Measurements from ENCODE around the gene COX11.
A peak's percentile ranks its signal among the peaks of the same experiment; 100 is the strongest.

The COX11 gene

GRCh38 chr17:54945231-54945630, 23.2 kb downstream of the COX11 start:
- no peaks in the 10 kb centered on the region for H3K9me3 Mint-ChIP-seq
- H3K27me3 Mint-ChIP-seq (ENCODE audit: low read depth) = peaks cover 2% of the 10 kb centered on the region
- H3K27ac Mint-ChIP-seq = peak overlapping the region; percentile 20
- DNase-seq (ENCODE audit: low spot score) = no peak
- H3K36me3 Mint-ChIP-seq (ENCODE audit: low read depth) = peaks cover 1% of the 10 kb centered on the region
- H3K4me1 Mint-ChIP-seq (ENCODE audit: low read depth) = peaks cover 26% of the 10 kb centered on the region
- no peak overlapping the region for H3K4me3 Mint-ChIP-seq

- Mint-ChIP-seq H3K36me3 (ENCODE audit: low read depth) (peaks cover 1% of the 10 kb centered on the region), H3K27ac (no peak overlapping the region), H3K4me1 (ENCODE audit: low read depth) (peaks cover 26% of the 10 kb centered on the region), H3K9me3 (no peaks in the 10 kb centered on the region), H3K4me3 (no peak overlapping the region), H3K27me3 (ENCODE audit: low read depth) (peaks cover 2% of the 10 kb centered on the region)
- DNase-seq (ENCODE audit: low spot score) = no peak
Measured at GRCh38 chr17:54944796-54945195, 23.7 kb downstream of the COX11 start.

GRCh38 chr17:54941285-54941684, 27.2 kb downstream of the COX11 start:
- no peaks in the 10 kb centered on the region for H3K27me3 Mint-ChIP-seq (ENCODE audit: low read depth)
- no peaks in the 10 kb centered on the region for H3K9me3 Mint-ChIP-seq
- peaks cover 15% of the 10 kb centered on the region for H3K4me1 Mint-ChIP-seq (ENCODE audit: low read depth)
- H3K36me3 Mint-ChIP-seq (ENCODE audit: low read depth) = no peaks in the 10 kb centered on the region
- H3K27ac Mint-ChIP-seq = no peak overlapping the region
- DNase-seq (ENCODE audit: low spot score) = no peak
- no peak overlapping the region for H3K4me3 Mint-ChIP-seq

GRCh38 chr17:54937426-54937825, 31.0 kb downstream of the COX11 start:
- no peak for DNase-seq (ENCODE audit: low spot score)
- H3K27ac Mint-ChIP-seq = no peak overlapping the region
- H3K36me3 Mint-ChIP-seq (ENCODE audit: low read depth) = no peaks in the 10 kb centered on the region
- no peaks in the 10 kb centered on the region for H3K9me3 Mint-ChIP-seq
- H3K27me3 Mint-ChIP-seq (ENCODE audit: low read depth) = no peaks in the 10 kb centered on the region
- no peak overlapping the region for H3K4me3 Mint-ChIP-seq
- no peaks in the 10 kb centered on the region for H3K4me1 Mint-ChIP-seq (ENCODE audit: low read depth)

GRCh38 chr17:54937018-54937417, 31.4 kb downstream of the COX11 start:
- H3K4me1 Mint-ChIP-seq (ENCODE audit: low read depth) = no peaks in the 10 kb centered on the region
- no peaks in the 10 kb centered on the region for H3K36me3 Mint-ChIP-seq (ENCODE audit: low read depth)
- H3K27ac Mint-ChIP-seq = no peak overlapping the region
- DNase-seq (ENCODE audit: low spot score) = no peak
- H3K9me3 Mint-ChIP-seq = no peaks in the 10 kb centered on the region
- no peak overlapping the region for H3K4me3 Mint-ChIP-seq
- H3K27me3 Mint-ChIP-seq (ENCODE audit: low read depth) = no peaks in the 10 kb centered on the region

- H3K27me3 Mint-ChIP-seq (ENCODE audit: low read depth) = no peaks in the 10 kb centered on the region
- H3K36me3 Mint-ChIP-seq (ENCODE audit: low read depth) = no peaks in the 10 kb centered on the region
- H3K4me3 Mint-ChIP-seq = no peak overlapping the region
- no peak for DNase-seq (ENCODE audit: low spot score)
- H3K27ac Mint-ChIP-seq = no peak overlapping the region
- no peaks in the 10 kb centered on the region for H3K9me3 Mint-ChIP-seq
- H3K4me1 Mint-ChIP-seq (ENCODE audit: low read depth) = no peaks in the 10 kb centered on the region
Measured at GRCh38 chr17:54935471-54935870, 33.0 kb downstream of the COX11 start.

- H3K27ac Mint-ChIP-seq = no peak overlapping the region
- H3K9me3 Mint-ChIP-seq = no peaks in the 10 kb centered on the region
- DNase-seq (ENCODE audit: low spot score) = no peak
- H3K36me3 Mint-ChIP-seq (ENCODE audit: low read depth) = no peaks in the 10 kb centered on the region
- H3K4me1 Mint-ChIP-seq (ENCODE audit: low read depth) = no peaks in the 10 kb centered on the region
- no peaks in the 10 kb centered on the region for H3K27me3 Mint-ChIP-seq (ENCODE audit: low read depth)
- no peak overlapping the region for H3K4me3 Mint-ChIP-seq
Measured at GRCh38 chr17:54933921-54934320, 34.5 kb downstream of the COX11 start.

- DNase-seq (ENCODE audit: low spot score) = no peak
- no peak overlapping the region for H3K4me3 Mint-ChIP-seq
- H3K27ac Mint-ChIP-seq = no peak overlapping the region
Measured at GRCh38 chr17:54932711-54933110, 35.7 kb downstream of the COX11 start.

GRCh38 chr17:54927525-54927924, 40.9 kb downstream of the COX11 start:
- Mint-ChIP-seq H3K9me3 (no peaks in the 10 kb centered on the region), H3K36me3 (ENCODE audit: low read depth) (no peaks in the 10 kb centered on the region), H3K4me3 (no peak overlapping the region), H3K27ac (no peak overlapping the region), H3K4me1 (ENCODE audit: low read depth) (no peaks in the 10 kb centered on the region), H3K27me3 (ENCODE audit: low read depth) (peaks cover 4% of the 10 kb centered on the region)
- no peak for DNase-seq (ENCODE audit: low spot score)

More at GRCh38 chr17:54932711-54933110, 35.7 kb downstream of the COX11 start:
- H3K4me1 Mint-ChIP-seq (ENCODE audit: low read depth) = no peaks in the 10 kb centered on the region
- H3K9me3 Mint-ChIP-seq = no peaks in the 10 kb centered on the region
- H3K36me3 Mint-ChIP-seq (ENCODE audit: low read depth) = no peaks in the 10 kb centered on the region
- H3K27me3 Mint-ChIP-seq (ENCODE audit: low read depth) = no peaks in the 10 kb centered on the region

GRCh38 chr17:54924405-54924804, 44.0 kb downstream of the COX11 start:
- no peak for DNase-seq (ENCODE audit: low spot score)
- Mint-ChIP-seq H3K27ac (no peak overlapping the region), H3K9me3 (no peaks in the 10 kb centered on the region), H3K36me3 (ENCODE audit: low read depth) (no peaks in the 10 kb centered on the region), H3K4me3 (no peak overlapping the region), H3K4me1 (ENCODE audit: low read depth) (no peaks in the 10 kb centered on the region), H3K27me3 (ENCODE audit: low read depth) (peaks cover 4% of the 10 kb centered on the region)

GRCh38 chr17:54920819-54921218, 47.6 kb downstream of the COX11 start:
- H3K4me3 Mint-ChIP-seq = no peak overlapping the region
- DNase-seq (ENCODE audit: low spot score) = no peak
- H3K9me3 Mint-ChIP-seq = peaks cover 12% of the 10 kb centered on the region
- H3K36me3 Mint-ChIP-seq (ENCODE audit: low read depth) = peaks cover 2% of the 10 kb centered on the region
- H3K4me1 Mint-ChIP-seq (ENCODE audit: low read depth) = no peaks in the 10 kb centered on the region
- H3K27ac Mint-ChIP-seq = no peak overlapping the region
- no peaks in the 10 kb centered on the region for H3K27me3 Mint-ChIP-seq (ENCODE audit: low read depth)

- no peaks in the 10 kb centered on the region for H3K4me1 Mint-ChIP-seq (ENCODE audit: low read depth)
- peaks cover 12% of the 10 kb centered on the region for H3K9me3 Mint-ChIP-seq
- DNase-seq (ENCODE audit: low spot score) = no peak
- H3K27ac Mint-ChIP-seq = no peak overlapping the region
- peaks cover 2% of the 10 kb centered on the region for H3K36me3 Mint-ChIP-seq (ENCODE audit: low read depth)
- H3K27me3 Mint-ChIP-seq (ENCODE audit: low read depth) = no peaks in the 10 kb centered on the region
- no peak overlapping the region for H3K4me3 Mint-ChIP-seq
Measured at GRCh38 chr17:54919425-54919824, 49.0 kb downstream of the COX11 start.

GRCh38 chr17:54916721-54917120, 51.7 kb downstream of the COX11 start:
- Mint-ChIP-seq H3K9me3 (peaks cover 12% of the 10 kb centered on the region), H3K4me1 (ENCODE audit: low read depth) (no peaks in the 10 kb centered on the region), H3K36me3 (ENCODE audit: low read depth) (peaks cover 2% of the 10 kb centered on the region), H3K27me3 (ENCODE audit: low read depth) (no peaks in the 10 kb centered on the region), H3K27ac (no peak overlapping the region), H3K4me3 (no peak overlapping the region)
- no peak for DNase-seq (ENCODE audit: low spot score)

All from T-helper 2 cell treated with Interferon-gamma antibody and Interleukin-4, amounts not matched to agents 5 μg/mL and 100 μg/mL, for 36 hours (primary cell).